Common myeloid progenitor, CD34-positive (primary cell): ENCODE data around the gene PELI2.

Experiments used
- CTCF ChIA-PET: fragments of 350-600 bp; sonication (Branson Sonifier 250); formaldehyde crosslinking; loops from one replicate; lab custom pipeline; 2021; ENCODE audit warnings: antibody characterized with exemption; lab: Charles Lee
- POLR2A ChIA-PET: fragments of 350-600 bp; sonication (Branson Sonifier 250); formaldehyde crosslinking; loops from one replicate; lab custom pipeline; 2021; ENCODE audit warnings: antibody characterized with exemption; lab: Charles Lee
- DNase-seq, 3 donors: peaks; one replicate each; pipeline versions ENCODE4 v3.0.0 to v3.0.0-alpha.2; 2013
- H3K27ac ChIP-seq, 2 experiments: 1 replicate in 1 of 2; 2 replicates in 1 of 2; pipeline ENCODE4 v1.7.0; 2013; ENCODE audit warnings: inconsistent platforms in 2 of 2, low read length in 2 of 2, mild to moderate bottlenecking in 2 of 2, low read depth in 1 of 2, moderate library complexity in 1 of 2; ENCODE audit not compliant: severe bottlenecking in 2 of 2, insufficient read depth in 1 of 2, poor library complexity in 1 of 2
- H3K27me3 ChIP-seq, 5 experiments: replicated peaks in 2 of 5; 1 replicate in 3 of 5; 2 replicates in 2 of 5; pipeline versions ENCODE4 v1.6.1 to v1.7.0; 2013; ENCODE audit warnings: low read length in 4 of 5, mild to moderate bottlenecking in 2 of 5, moderate library complexity in 2 of 5, inconsistent platforms in 1 of 5; ENCODE audit not compliant: insufficient read depth in 5 of 5, control insufficient read depth in 4 of 5
- H3K36me3 ChIP-seq, 4 experiments: 1 replicate in 2 of 4; 2 replicates in 2 of 4; pipeline versions ENCODE4 v1.6.1 to v1.7.0; 2013; ENCODE audit warnings: low read length in 3 of 4, control low read depth in 1 of 4, mild to moderate bottlenecking in 1 of 4; ENCODE audit not compliant: control insufficient read depth in 4 of 4, insufficient read depth in 4 of 4
- H3K4me1 ChIP-seq, 4 experiments: 1 replicate in 3 of 4; 2 replicates in 1 of 4; pipeline versions ENCODE4 v1.6.1 to v1.7.1; 2013; ENCODE audit warnings: low read length in 3 of 4, mild to moderate bottlenecking in 3 of 4, control low read depth in 1 of 4, inconsistent platforms in 1 of 4, moderate library complexity in 1 of 4; ENCODE audit not compliant: control insufficient read depth in 4 of 4, insufficient read depth in 4 of 4; ENCODE audit errors: control extremely low read depth in 1 of 4
- H3K4me3 ChIP-seq, 7 experiments: 1 replicate in 4 of 7; 2 replicates in 3 of 7; pipeline versions ENCODE4 v1.5.1 to v1.7.0; 2013; ENCODE audit warnings: mild to moderate bottlenecking in 7 of 7, low read length in 6 of 7, moderate library complexity in 6 of 7, inconsistent platforms in 2 of 7, low read depth in 2 of 7, control low read depth in 1 of 7; ENCODE audit not compliant: insufficient read depth in 4 of 7, control insufficient read depth in 1 of 7; ENCODE audit errors: extremely low read depth in 1 of 7
- H3K9me3 ChIP-seq, 5 experiments: 1 replicate in 4 of 5; 2 replicates in 1 of 5; pipeline versions ENCODE4 v1.6.1 to v1.7.1; 2013; ENCODE audit warnings: low read length in 4 of 5, mild to moderate bottlenecking in 2 of 5, inconsistent platforms in 1 of 5, low read depth in 1 of 5, moderate library complexity in 1 of 5; ENCODE audit not compliant: control insufficient read depth in 4 of 5, insufficient read depth in 2 of 5; ENCODE audit errors: control extremely low read depth in 1 of 5
- WGBS: methylation state at CpG from one replicate; pipeline ENCODE4 v1.1.5; 2013; ENCODE audit not compliant: insufficient coverage; 5-methylcytosine and 5-hydroxymethylcytosine counted together

PELI2 gene

DNA sequence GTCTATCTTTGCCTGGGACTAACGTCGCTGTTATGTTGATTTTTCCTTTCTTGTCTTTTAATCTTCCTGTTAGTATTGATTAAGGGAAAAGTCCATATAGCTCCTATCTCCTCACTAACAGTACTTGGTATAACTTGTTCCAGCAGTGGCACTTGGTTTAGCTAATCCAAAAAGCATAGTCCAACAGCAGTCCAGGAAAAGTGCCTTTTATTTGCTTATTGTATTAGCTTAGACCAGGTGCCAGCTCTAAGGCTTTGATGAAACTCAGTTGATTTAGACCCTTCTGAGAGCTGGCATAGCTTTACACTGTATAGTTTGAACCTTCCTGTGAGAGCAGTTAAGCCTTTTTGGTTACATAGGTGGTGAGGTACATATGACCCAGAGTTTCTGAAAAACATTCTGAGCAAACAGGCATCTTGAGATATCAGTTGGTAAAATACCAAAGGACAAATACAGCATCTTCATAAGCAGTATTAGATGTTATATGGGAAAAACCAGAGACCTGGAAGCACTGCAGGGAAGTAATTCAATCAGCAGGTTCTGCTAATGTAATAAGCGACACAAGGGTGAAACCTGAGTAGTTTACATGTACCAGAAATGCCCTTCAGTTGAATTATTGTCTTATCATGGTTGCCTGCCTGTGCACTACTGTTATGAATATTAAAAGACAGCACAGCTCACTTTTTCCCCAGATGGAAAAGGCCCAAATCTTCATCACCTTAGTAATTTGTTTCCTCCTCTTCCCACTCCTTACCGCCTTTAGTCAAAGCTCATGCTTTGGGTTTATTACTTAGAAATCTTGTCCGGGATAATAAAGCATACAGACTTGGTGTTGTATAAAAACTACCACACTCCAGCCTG is 13.0 kb downstream of the PELI2 start:
- no CpG with 5 or more reads among the region's 5 CpGs for WGBS
- ChIA-PET POLR2A (interaction anchor here (0.6 to 1.6 kb wide), 2 partner anchors 13 to 209 kb away, joined by 3 to 6 read pairs; partner anchors contain the start of gene PELI2), CTCF (interaction anchor here (0.9 to 1.1 kb wide), 4 partner anchors 9 to 93 kb away, joined by 3 to 4 read pairs (median 3); no protein-coding TSS in a partner anchor)
- H3K27ac ChIP-seq, result no peak overlapping the region
- peaks cover 13 to 67% (median 44%) of the 10 kb centered on the region in 4 experiments for H3K4me1 ChIP-seq
- no peaks in the 10 kb centered on the region for H3K9me3 ChIP-seq
- H3K27me3 ChIP-seq, result no peaks in the 10 kb centered on the region
- DNase-seq, result no peak
- H3K4me3 ChIP-seq, result no peak overlapping the region
- no peaks in the 10 kb centered on the region for H3K36me3 ChIP-seq

- no peaks in the 10 kb centered on the region for H3K9me3 ChIP-seq
- CTCF ChIA-PET, result interaction anchor here (0.8 to 1.3 kb wide), 3 partner anchors 17 to 208 kb away, joined by 3 to 4 read pairs (median 3); no protein-coding TSS in a partner anchor
- 91% methylated on average over 8 of the region's 14 CpGs for WGBS
- H3K36me3 ChIP-seq, result no peaks in the 10 kb centered on the region
- no peak for DNase-seq
- H3K4me3 ChIP-seq, result no peak overlapping the region
- POLR2A ChIA-PET, result no interaction called here
- H3K27me3 ChIP-seq, result no peaks in the 10 kb centered on the region
- peaks cover 22 to 77% (median 48%) of the 10 kb centered on the region in 4 experiments for H3K4me1 ChIP-seq
- no peak overlapping the region for H3K27ac ChIP-seq
These were observed 13.9 kb downstream of the PELI2 start for GRCh38 chr14:56131865-56132833.

DNA sequence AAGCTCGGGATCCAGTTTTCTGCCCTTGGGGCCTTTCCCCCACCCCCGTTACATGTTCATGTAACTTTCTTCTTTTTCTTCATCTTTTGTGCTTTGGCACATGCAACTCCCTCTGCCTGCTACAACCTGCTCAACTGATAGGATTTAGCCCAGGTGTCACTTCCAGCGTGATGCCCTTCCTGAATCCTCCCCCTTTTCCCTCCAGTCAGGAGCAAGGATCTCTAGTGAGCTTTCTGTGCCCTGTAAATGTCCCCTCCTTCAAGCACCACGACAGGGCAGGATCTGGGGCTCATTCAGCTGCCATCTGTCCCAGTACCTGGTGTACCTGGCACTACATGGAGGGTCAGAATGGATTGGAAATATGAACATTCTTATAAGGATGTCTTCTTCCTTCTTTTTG is 15.3 kb downstream of the PELI2 start:
- WGBS, result 100% methylated on average over 3 of the region's 4 CpGs
- POLR2A ChIA-PET, result no interaction called here
- DNase-seq, result no peak
- Histone ChIP-seq H3K4me1 (peaks cover 33 to 88% (median 57%) of the 10 kb centered on the region in 4 experiments), H3K4me3 (no peak overlapping the region), H3K27me3 (no peaks in the 10 kb centered on the region), H3K27ac (no peak overlapping the region), H3K36me3 (no peaks in the 10 kb centered on the region), H3K9me3 (no peaks in the 10 kb centered on the region)
- CTCF ChIA-PET, result interaction anchor here (0.8 to 1.1 kb wide), 2 partner anchors 15 to 48 kb away, joined by 3 read pairs; partner anchors contain the start of gene PELI2

DNA sequence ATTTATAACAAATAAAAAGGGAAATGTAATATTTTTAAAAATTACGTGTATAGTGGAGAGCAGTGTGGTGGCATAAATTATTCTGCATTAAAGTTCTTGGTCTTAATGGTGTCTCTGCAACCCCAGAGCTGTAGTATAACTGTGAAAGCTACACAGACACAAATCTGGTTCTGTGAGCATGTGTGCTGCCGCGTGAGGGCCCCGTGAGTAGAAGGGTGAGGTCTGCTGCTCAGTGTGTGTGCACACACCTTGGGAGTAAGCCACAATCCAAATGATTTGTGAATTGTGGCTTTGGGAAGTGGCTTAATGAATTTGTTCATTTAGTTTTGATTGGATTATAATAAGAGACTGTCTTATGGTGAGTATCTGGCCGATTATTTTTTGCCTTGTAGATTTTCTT is 16.8 kb downstream of the PELI2 start:
- Histone ChIP-seq H3K9me3 (no peaks in the 10 kb centered on the region), H3K4me1 (peaks cover 36 to 91% (median 58%) of the 10 kb centered on the region in 4 experiments), H3K27me3 (no peaks in the 10 kb centered on the region), H3K27ac (no peak overlapping the region), H3K4me3 (no peak overlapping the region), H3K36me3 (no peaks in the 10 kb centered on the region)
- WGBS, result 86% methylated on average over 5 of the region's 5 CpGs
- CTCF ChIA-PET, result interaction anchor here (0.6 to 1.6 kb wide), 3 partner anchors 15 to 37 kb away, joined by 3 to 4 read pairs (median 4); no protein-coding TSS in a partner anchor
- POLR2A ChIA-PET, result no interaction called here
- no peak for DNase-seq

DNA sequence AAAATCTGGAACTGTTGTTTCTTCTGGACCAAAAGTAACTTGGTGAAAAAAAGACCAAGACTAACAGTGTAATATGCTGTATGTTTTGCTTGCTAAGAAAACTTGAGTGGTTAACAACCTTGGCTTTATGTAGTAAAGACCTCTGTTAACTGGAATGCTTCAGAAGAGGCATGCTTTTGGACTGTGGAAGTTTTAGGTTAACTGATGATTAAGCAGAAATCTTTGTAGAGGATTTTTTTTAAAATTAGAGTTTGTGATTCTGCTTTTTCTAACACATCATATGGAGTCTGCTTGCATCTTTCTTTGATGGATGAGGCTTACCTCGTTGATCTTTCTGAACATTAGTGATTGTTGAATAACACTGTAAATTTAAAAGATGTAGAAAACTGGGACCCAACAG is 17.5 kb downstream of the PELI2 start:
- H3K4me1 ChIP-seq, result peaks cover 33 to 90% (median 54%) of the 10 kb centered on the region in 4 experiments
- WGBS, result no CpG with 5 or more reads among the region's 1 CpG
- ChIA-PET POLR2A (no interaction called here), CTCF (interaction anchor here (1.1 to 1.6 kb wide), 2 partner anchors 14 to 16 kb away, joined by 4 read pairs; no protein-coding TSS in a partner anchor)
- no peaks in the 10 kb centered on the region for H3K27me3 ChIP-seq
- no peak for DNase-seq
- no peak overlapping the region for H3K27ac ChIP-seq
- no peaks in the 10 kb centered on the region for H3K9me3 ChIP-seq
- no peaks in the 10 kb centered on the region for H3K36me3 ChIP-seq
- H3K4me3 ChIP-seq, result no peak overlapping the region

DNA sequence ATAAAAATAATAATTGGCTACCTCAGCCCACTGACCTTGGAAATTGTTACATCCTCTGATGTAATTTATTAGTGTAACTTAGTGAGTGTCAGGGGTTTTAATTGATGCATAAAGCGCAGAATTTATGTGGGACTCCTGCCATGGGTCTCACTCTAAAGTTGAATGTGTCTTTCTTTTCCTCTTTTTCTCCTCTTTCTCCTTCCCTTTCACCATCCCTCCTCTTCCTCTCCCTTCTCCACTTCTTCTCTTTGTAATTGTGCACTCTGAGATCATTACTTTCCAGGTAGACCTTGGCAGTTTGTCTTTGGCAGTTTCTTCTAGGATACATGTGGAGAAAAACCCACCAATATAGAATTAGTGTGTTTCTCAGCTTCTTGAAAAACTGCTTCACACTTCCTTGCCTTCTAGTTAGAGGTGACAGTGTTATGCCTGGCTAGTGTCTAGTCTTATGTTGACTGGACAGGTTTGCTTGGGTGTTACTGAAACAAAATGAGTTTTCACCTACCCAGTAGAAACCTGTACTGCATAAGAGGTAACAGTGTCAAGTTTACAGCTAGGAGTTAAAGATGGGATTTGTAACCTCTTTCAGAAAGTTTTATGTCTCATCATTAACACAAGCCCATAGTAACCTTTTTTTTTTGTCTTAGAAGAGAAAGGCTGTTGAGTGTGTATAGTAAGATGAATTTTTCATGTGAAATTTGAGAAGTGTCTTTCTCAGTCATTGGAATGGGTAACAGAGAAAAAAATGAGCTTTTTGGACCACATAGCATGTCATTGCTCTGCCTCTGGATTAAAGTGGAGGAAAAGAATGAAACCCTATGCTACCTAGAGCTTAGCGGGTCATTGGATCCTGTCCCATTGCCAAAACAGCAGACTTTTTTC is 18.6 kb downstream of the PELI2 start:
- H3K27ac ChIP-seq, result no peak overlapping the region
- H3K9me3 ChIP-seq, result no peaks in the 10 kb centered on the region
- peak overlapping the region in 1 of 7 experiments; percentile 1 for H3K4me3 ChIP-seq
- ChIA-PET POLR2A (no interaction called here), CTCF (interaction anchor here (0.9 to 1.3 kb wide), 3 partner anchors 12 to 19 kb away, joined by 3 to 4 read pairs (median 3); no protein-coding TSS in a partner anchor)
- no peaks in the 10 kb centered on the region for H3K36me3 ChIP-seq
- DNase-seq, result no peak
- peaks cover 32 to 82% (median 46%) of the 10 kb centered on the region in 4 experiments for H3K4me1 ChIP-seq
- no peaks in the 10 kb centered on the region for H3K27me3 ChIP-seq
- no CpG with 5 or more reads among the region's 2 CpGs for WGBS
